Kidney (tissue), 14 donors: ENCODE data around the gene GIPC3. TPM values are rescaled to one million over a fixed set of nuclear protein-coding genes. Genes with fewer than 3 reads are reported as not detected.

Experiments used
- DNase-seq, 5 donors: peaks; one replicate each; pipeline ENCODE4 v3.0.0-alpha.2; 2013 to 2020
- FAIRE-seq: peaks from 2 replicates; lab custom pipeline; 2012; peaks lifted over from hg19 to GRCh38; lab: Jason Lieb, UNC
- H3K27ac ChIP-seq, 2 donors: one replicate each; pipeline ENCODE4 v1.7.0; 2013; ENCODE audit warnings: low read depth in 2 of 2, low read length in 2 of 2, inconsistent platforms in 1 of 2
- H3K27me3 ChIP-seq: one replicate; pipeline ENCODE4 v1.7.1; 2013; ENCODE audit warnings: low read length, inconsistent platforms; ENCODE audit not compliant: control insufficient read depth, insufficient read depth
- H3K36me3 ChIP-seq, 3 donors: one replicate each; pipeline versions ENCODE4 v1.7.0 to v1.7.1; 2013; ENCODE audit warnings: low read length in 3 of 3, control low read depth in 1 of 3, inconsistent platforms in 1 of 3; ENCODE audit not compliant: insufficient read depth in 3 of 3, control insufficient read depth in 2 of 3
- H3K4me1 ChIP-seq, 3 donors: one replicate each; pipeline versions ENCODE4 v1.7.0 to v1.7.1; 2013; ENCODE audit warnings: low read length in 3 of 3, inconsistent platforms in 1 of 3, low read depth in 1 of 3; ENCODE audit not compliant: control insufficient read depth in 2 of 3, insufficient read depth in 2 of 3
- H3K4me3 ChIP-seq, 3 donors: one replicate each; pipeline versions ENCODE4 v1.7.0 to v1.8.1; 2013; ENCODE audit warnings: low read length in 3 of 3, control low read depth in 1 of 3, inconsistent platforms in 1 of 3
- H3K9ac ChIP-seq, 3 donors: one replicate each; pipeline versions ENCODE4 v1.7.0 to v1.7.1; 2013; ENCODE audit warnings: low read length in 3 of 3, control low read depth in 1 of 3, inconsistent platforms in 1 of 3
- H3K9me3 ChIP-seq, 3 donors: one replicate each; pipeline versions ENCODE4 v1.7.0 to v1.7.1; 2013; ENCODE audit warnings: low read length in 3 of 3, control low read depth in 1 of 3, inconsistent platforms in 1 of 3; ENCODE audit not compliant: control insufficient read depth in 2 of 3, insufficient read depth in 1 of 3
- CTCF ChIP-seq: IDR thresholded peaks from 3 replicates; pipeline ENCODE4 v1.5.1; 2012; ENCODE audit warnings: mild to moderate bottlenecking, moderate library complexity, borderline replicate concordance; ENCODE audit not compliant: insufficient read depth; ENCODE audit errors: extremely low read depth
- intact Hi-C: fragments of 100-400 bp; cut with DNase I; formaldehyde crosslinking; loops from one replicate; pipeline ENCODE4 v1.11.1; 2022
- polyA plus RNA-seq: library from polyadenylated mRNA; stranded (reverse); fragments of 350-450 nt; fragmentation: Illumina TruSeq; extraction: RNeasy Lipid Tissue Mini Kit (QIAGEN cat#74804); gene quantifications from one replicate; pipeline ENCODE4 v1.2.3, GENCODE V29; 2014; ENCODE audit warnings: low read depth, low replicate concordance; ENCODE audit not compliant: insufficient read depth
- total RNA-seq: library from RNA; stranded (reverse); fragmentation: NEBNext Ultra II Directional; extraction: Animal tissue kit (Norgen Biotek cat#: 25700); gene quantifications from one replicate; pipeline ENCODE4 v1.2.1, GENCODE V29; 2021
- donor health status: control.
- donor health status: control.
- donor health status: control.
- donor health status: control.
- donor health status: control.
- donor health status: DM: yes; HTN: yes; CAD: no.
- donor health status: Normal renal cell carcinoma (clear cell type).

The GIPC3 gene
- total and polyA plus RNA-seq, 2 donors from 2014 or later = 2.1 TPM

- no peaks in the 10 kb centered on the region for H3K36me3 ChIP-seq
- H3K27me3 ChIP-seq = peaks cover 9% of the 10 kb centered on the region
- DNase-seq = peak in 1 of 5 donors; percentile 88
- intact Hi-C loops = no loop called here
- TF ChIP-seq CTCF = no peak
- H3K4me1 ChIP-seq = peaks cover 4 to 33% (median 12%) of the 10 kb centered on the region in 3 donors
- H3K4me3 ChIP-seq = peak overlapping the region; percentile 45 to 53 (median 53)
- peak overlapping the region; percentile 85 to 87 for H3K27ac ChIP-seq
- peak overlapping the region in 1 of 3 donors; percentile 13 for H3K9ac ChIP-seq
- no peak for FAIRE-seq
- peaks cover 0 to 2% (median 0%) of the 10 kb centered on the region in 3 donors for H3K9me3 ChIP-seq
Measured at GRCh38 chr19:3606174-3606689, 21.0 kb downstream of the GIPC3 start.

DNA sequence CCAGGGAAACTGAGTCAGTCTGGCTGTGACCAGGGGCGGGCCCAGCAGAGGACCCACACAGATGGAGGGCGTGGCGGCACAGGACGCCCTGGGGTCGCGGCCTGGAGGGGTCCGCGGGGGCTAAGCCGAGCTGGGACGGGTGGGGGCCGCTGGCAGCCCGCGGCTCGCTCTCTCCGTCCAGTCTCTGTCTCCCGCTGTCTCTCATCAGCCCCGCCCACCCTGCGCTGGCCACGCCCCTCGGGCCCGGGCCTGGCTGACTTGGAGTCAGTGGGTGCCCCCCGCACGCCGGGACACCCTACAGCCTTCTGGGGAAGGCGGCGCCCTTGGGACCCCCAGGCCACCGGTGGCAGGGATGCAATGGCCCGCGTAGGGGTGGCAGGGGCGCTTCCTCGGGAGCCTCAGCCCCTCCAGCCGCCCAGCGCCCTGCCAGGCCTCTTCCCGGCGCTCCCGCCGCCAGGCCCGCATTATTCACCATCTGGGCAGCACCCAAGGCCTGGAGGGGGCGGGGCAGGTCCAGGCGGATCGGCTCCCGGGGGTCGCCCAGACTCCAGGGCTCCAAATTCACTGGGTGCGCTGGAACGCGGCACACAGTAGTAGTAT lies 21.5 kb downstream of the GIPC3 start, which contains the start of gene TBXA2R:
Gene TBXA2R, minus strand, starts transcription at position 186 of the 600 bp plus-strand sequence. CDS start 6,241 bp downstream, outside the sequence.
- Histone ChIP-seq H3K27me3 (peaks cover 9% of the 10 kb centered on the region), H3K4me3 (peak within 1 kb of the TSS; percentile 52 to 53 (median 53)), H3K4me1 (peaks cover 4 to 33% (median 12%) of the 10 kb centered on the region in 3 donors), H3K27ac (peak within 1 kb of the TSS; percentile 85 to 87), H3K36me3 (peaks cover 0 to 1% (median 0%) of the 10 kb centered on the region in 3 donors), H3K9me3 (peaks cover 0 to 2% (median 0%) of the 10 kb centered on the region in 3 donors), H3K9ac (peak within 1 kb of the TSS in 2 of 3 donors; percentile 13 to 53)
- intact Hi-C loops = no loop called here
- TF ChIP-seq CTCF = no peak
- FAIRE-seq (no peak), DNase-seq (peak in 4 of 5 donors; percentile 45 to 83 (median 78))

- Histone ChIP-seq H3K4me3 (peak overlapping the region; percentile 16 to 52 (median 34)), H3K27me3 (peaks cover 9% of the 10 kb centered on the region), H3K4me1 (peaks cover 4 to 33% (median 12%) of the 10 kb centered on the region in 3 donors), H3K9ac (peak overlapping the region in 1 of 3 donors; percentile 46), H3K27ac (peak overlapping the region; percentile 85 to 87), H3K9me3 (peaks cover 0 to 2% (median 0%) of the 10 kb centered on the region in 3 donors), H3K36me3 (peaks cover 0 to 2% (median 0%) of the 10 kb centered on the region in 3 donors)
- peak in 2 of 5 donors; percentile 57 to 82 for DNase-seq
- FAIRE-seq = no peak
- intact Hi-C loops = no loop called here
- no peak for TF ChIP-seq CTCF
Measured at GRCh38 chr19:3607303-3608078, 22.2 kb downstream of the GIPC3 start.
